Mesendoderm (in vitro differentiated cells): ENCODE data around the gene SLC6A1.

Experiments used
- DNase-seq: peaks from one replicate; pipeline ENCODE4 v3.0.0; 2013
- H2AK5ac ChIP-seq: 2 replicates; pipeline ENCODE4 v1.6.1; 2013; ENCODE audit warnings: low read length, inconsistent platforms
- H2BK120ac ChIP-seq: 2 replicates; pipeline ENCODE4 v1.6.1; 2013; ENCODE audit warnings: low read depth, mild to moderate bottlenecking, low read length, moderate library complexity, mixed read lengths
- H2BK15ac ChIP-seq: replicated peaks from 2 replicates; pipeline ENCODE4 v1.6.1; 2013; ENCODE audit warnings: low read depth, mild to moderate bottlenecking, moderate library complexity
- H2BK5ac ChIP-seq: 2 replicates; pipeline ENCODE4 v1.6.1; 2013; ENCODE audit warnings: low read length, inconsistent platforms
- H3K18ac ChIP-seq: 2 replicates; pipeline ENCODE4 v1.6.1; 2013; ENCODE audit warnings: mild to moderate bottlenecking, low read length, mixed read lengths
- H3K23ac ChIP-seq: one replicate; pipeline ENCODE4 v1.6.1; 2013; ENCODE audit warnings: low read length
- H3K27ac ChIP-seq: 2 replicates; pipeline ENCODE4 v1.5.1; 2013; ENCODE audit warnings: low read depth, mild to moderate bottlenecking, inconsistent platforms, low read length, moderate library complexity
- H3K27me3 ChIP-seq: 2 replicates; pipeline ENCODE4 v1.6.1; 2013; ENCODE audit warnings: low read length, control low read depth, mild to moderate bottlenecking, inconsistent platforms; ENCODE audit not compliant: insufficient read depth, poor library complexity
- H3K36me3 ChIP-seq: 2 replicates; pipeline ENCODE4 v1.6.1; 2013; ENCODE audit warnings: low read length, inconsistent platforms; ENCODE audit not compliant: control insufficient read depth, insufficient read depth
- H3K4ac ChIP-seq: one replicate; pipeline ENCODE4 v1.6.1; 2013; ENCODE audit warnings: low read depth, mild to moderate bottlenecking, low read length, moderate library complexity
- H3K4me1 ChIP-seq: 2 replicates; pipeline ENCODE4 v1.6.1; 2013; ENCODE audit warnings: low read depth, low read length, inconsistent platforms; ENCODE audit not compliant: control insufficient read depth
- H3K4me2 ChIP-seq: 2 replicates; pipeline ENCODE4 v1.6.1; 2013; ENCODE audit warnings: low read length
- H3K4me3 ChIP-seq: 2 replicates; pipeline ENCODE4 v1.5.1; 2013; ENCODE audit warnings: mild to moderate bottlenecking, low read length
- H3K56ac ChIP-seq: one replicate; pipeline ENCODE4 v1.6.1; 2013; ENCODE audit warnings: low read length
- H3K79me1 ChIP-seq: 2 replicates; pipeline ENCODE4 v1.6.1; 2013; ENCODE audit warnings: low read length, inconsistent platforms
- H3K79me2 ChIP-seq: 2 replicates; pipeline ENCODE4 v1.6.1; 2013; ENCODE audit warnings: mild to moderate bottlenecking, low read length; ENCODE audit not compliant: control insufficient read depth, insufficient read depth
- H3K9ac ChIP-seq: 2 replicates; pipeline ENCODE4 v1.6.1; 2013; ENCODE audit warnings: low read length, inconsistent platforms
- H4K5ac ChIP-seq: one replicate; pipeline ENCODE4 v1.6.1; 2013; ENCODE audit warnings: low read length
- H4K8ac ChIP-seq: one replicate; pipeline ENCODE4 v1.6.1; 2013; ENCODE audit warnings: low read depth, mild to moderate bottlenecking, control low read depth, low read length, moderate library complexity
- whole genome bisulfite sequencing: extraction: QIAGEN DNeasy Blood & Tissue Kit; methylation state at CpG from one replicate; pipeline ENCODE4 v1.1.7; 2013; ENCODE audit warnings: low lambda C conversion rate, missing lambda C conversion rate; ENCODE audit not compliant: insufficient coverage; ENCODE audit errors: extremely low coverage; 5-methylcytosine and 5-hydroxymethylcytosine counted together

Gene SLC6A1

DNA sequence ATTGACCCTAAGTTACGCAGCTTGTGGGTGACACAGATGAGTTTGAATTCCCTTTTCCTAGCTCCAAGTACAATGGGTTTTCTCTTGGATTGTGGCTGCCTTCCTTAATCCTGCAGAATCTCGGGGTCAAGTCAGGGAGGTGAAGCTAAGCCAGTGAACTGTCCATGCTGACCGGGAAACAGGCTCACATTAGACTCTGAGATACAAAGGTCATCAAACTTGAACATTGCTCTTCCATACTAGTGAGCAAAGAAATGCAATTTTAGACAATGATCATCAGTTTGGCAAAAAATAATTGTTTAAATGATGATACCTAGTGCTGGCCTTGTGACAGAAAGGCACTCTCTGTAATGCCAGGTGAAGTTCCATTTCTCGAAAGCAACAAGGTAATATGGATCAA, 31.6 kb downstream of the SLC6A1 start:
- H4K8ac ChIP-seq, result no peak overlapping the region

DNA sequence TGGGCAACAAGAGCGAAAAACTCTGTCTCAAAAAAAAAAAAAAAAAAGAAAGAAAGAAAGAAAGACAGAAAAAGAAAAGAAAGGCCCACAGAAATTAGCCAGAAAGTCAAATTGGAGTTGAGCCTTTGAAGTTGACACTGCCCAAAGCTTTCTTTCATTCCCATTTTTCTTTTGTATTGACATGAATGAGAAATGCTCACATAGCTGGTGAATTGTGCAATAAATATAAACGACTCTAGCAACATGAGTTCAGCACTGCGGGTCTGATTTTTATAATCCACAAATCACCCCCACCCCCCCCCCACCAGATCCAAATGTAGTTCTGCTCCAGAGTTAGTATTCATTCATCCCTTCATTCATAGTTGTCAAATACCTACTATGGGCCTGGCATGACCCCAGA, 37.4 kb downstream of the SLC6A1 start:
- Histone ChIP-seq H3K18ac (no peak overlapping the region), H3K56ac (no peak overlapping the region)

More for the DNA sequence above, 31.6 kb downstream of the SLC6A1 start:
- no peak overlapping the region for H2BK15ac ChIP-seq
- no CpG with 5 or more reads among the region's 4 CpGs for WGBS
- H3K79me2 ChIP-seq, result no peaks in the 10 kb centered on the region
- no peak overlapping the region for H2BK5ac ChIP-seq
- H3K4ac ChIP-seq, result no peak overlapping the region
- H3K4me2 ChIP-seq, result no peak overlapping the region
- no peak overlapping the region for H2BK120ac ChIP-seq
- H3K4me3 ChIP-seq, result no peak overlapping the region
- H3K23ac ChIP-seq, result no peak overlapping the region
- no peak overlapping the region for H3K9ac ChIP-seq
- no peak for DNase-seq
- H3K18ac ChIP-seq, result no peak overlapping the region
- no peak overlapping the region for H4K5ac ChIP-seq
- no peaks in the 10 kb centered on the region for H3K27me3 ChIP-seq
- no peaks in the 10 kb centered on the region for H3K36me3 ChIP-seq
- H3K56ac ChIP-seq, result no peak overlapping the region
- no peaks in the 10 kb centered on the region for H3K4me1 ChIP-seq
- H3K79me1 ChIP-seq, result no peaks in the 10 kb centered on the region
- no peak overlapping the region for H2AK5ac ChIP-seq
- H3K27ac ChIP-seq, result no peak overlapping the region

DNA sequence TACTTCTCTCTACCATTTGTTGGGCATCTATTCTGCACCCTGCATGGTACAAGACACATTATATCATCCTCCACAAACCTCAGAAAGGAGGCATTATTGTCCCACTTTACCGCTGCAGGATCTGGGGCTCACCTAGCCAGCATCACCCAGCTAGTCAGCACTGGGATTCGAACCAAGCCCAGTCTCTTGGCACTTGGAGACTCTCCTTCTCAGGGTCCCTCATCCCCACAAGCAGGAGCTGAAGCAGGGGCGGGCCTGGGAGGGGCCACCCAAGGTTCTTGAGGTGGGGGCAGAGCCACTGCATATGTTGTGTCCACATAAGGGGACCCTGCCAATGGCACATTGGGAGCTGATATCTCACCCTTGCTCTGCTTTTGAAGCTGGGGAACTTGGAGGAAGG, 41.3 kb downstream of the SLC6A1 start:
- WGBS, result no CpG with 5 or more reads among the region's 3 CpGs
- no peak overlapping the region for H4K5ac ChIP-seq

More for the DNA sequence above, 37.4 kb downstream of the SLC6A1 start:
- Histone ChIP-seq H3K4me3 (no peak overlapping the region), H3K27ac (no peak overlapping the region), H3K36me3 (no peaks in the 10 kb centered on the region), H2BK120ac (no peak overlapping the region), H2BK15ac (no peak overlapping the region), H3K27me3 (no peaks in the 10 kb centered on the region), H3K4ac (no peak overlapping the region), H2AK5ac (no peak overlapping the region), H4K5ac (no peak overlapping the region), H3K79me2 (no peaks in the 10 kb centered on the region), H3K4me1 (no peaks in the 10 kb centered on the region), H4K8ac (no peak overlapping the region), H3K23ac (no peak overlapping the region), H3K9ac (no peak overlapping the region), H3K4me2 (no peak overlapping the region), H2BK5ac (no peak overlapping the region), H3K79me1 (no peaks in the 10 kb centered on the region)
- no peak for DNase-seq
- WGBS, result no CpG with 5 or more reads among the region's 3 CpGs

DNA sequence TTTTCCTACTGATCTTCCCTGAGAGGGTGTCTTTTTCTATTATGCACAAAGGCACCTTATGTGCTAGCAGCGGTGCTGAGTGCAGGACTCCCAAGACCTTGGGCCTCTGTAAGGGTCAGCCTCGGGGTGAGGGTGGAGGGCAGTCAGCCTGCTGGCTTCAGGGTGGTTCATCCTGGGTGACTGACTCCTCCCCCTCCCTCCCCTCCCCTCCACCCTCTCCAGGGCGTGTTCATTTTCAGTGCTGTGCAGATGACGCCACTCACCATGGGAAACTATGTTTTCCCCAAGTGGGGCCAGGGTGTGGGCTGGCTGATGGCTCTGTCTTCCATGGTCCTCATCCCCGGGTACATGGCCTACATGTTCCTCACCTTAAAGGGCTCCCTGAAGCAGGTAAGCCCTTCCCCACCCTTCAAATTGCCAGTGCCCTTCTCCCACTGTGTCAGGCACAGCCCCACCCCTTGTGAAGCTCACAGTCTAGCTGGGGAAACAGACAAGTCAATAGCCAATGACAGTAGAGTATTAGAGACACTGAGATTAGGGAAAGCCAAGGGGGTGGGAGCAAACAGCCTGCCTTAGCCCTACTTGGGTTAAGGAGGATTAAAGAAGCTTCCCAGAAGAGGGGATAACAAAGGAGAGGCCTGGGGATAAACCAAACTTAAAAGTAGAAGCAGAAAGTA, 41.9 kb downstream of the SLC6A1 start:
- H3K23ac ChIP-seq, result no peak overlapping the region
- no peak overlapping the region for H3K9ac ChIP-seq
- H2AK5ac ChIP-seq, result no peak overlapping the region
- H3K36me3 ChIP-seq, result no peaks in the 10 kb centered on the region
- no peak overlapping the region for H3K4me2 ChIP-seq
- H4K5ac ChIP-seq, result no peak overlapping the region
- H3K18ac ChIP-seq, result no peak overlapping the region
- no peaks in the 10 kb centered on the region for H3K79me1 ChIP-seq
- no peak overlapping the region for H2BK5ac ChIP-seq
- H3K4ac ChIP-seq, result no peak overlapping the region
- DNase-seq, result no peak
- no peaks in the 10 kb centered on the region for H3K4me1 ChIP-seq
- no peaks in the 10 kb centered on the region for H3K79me2 ChIP-seq
- no peaks in the 10 kb centered on the region for H3K27me3 ChIP-seq
- no peak overlapping the region for H4K8ac ChIP-seq
- no peak overlapping the region for H3K56ac ChIP-seq
- H3K4me3 ChIP-seq, result no peak overlapping the region
- no peak overlapping the region for H2BK15ac ChIP-seq
- no peak overlapping the region for H3K27ac ChIP-seq
- no peak overlapping the region for H2BK120ac ChIP-seq
- WGBS, result no CpG with 5 or more reads among the region's 5 CpGs

More for the DNA sequence above, 41.3 kb downstream of the SLC6A1 start:
- Histone ChIP-seq H3K79me1 (no peaks in the 10 kb centered on the region), H3K18ac (no peak overlapping the region), H3K36me3 (no peaks in the 10 kb centered on the region), H3K4ac (no peak overlapping the region), H3K4me1 (no peaks in the 10 kb centered on the region), H3K27me3 (no peaks in the 10 kb centered on the region), H3K56ac (no peak overlapping the region), H3K4me3 (no peak overlapping the region), H2BK5ac (no peak overlapping the region), H3K9ac (no peak overlapping the region), H2AK5ac (no peak overlapping the region), H2BK120ac (no peak overlapping the region), H4K8ac (no peak overlapping the region), H3K79me2 (no peaks in the 10 kb centered on the region), H2BK15ac (no peak overlapping the region), H3K27ac (no peak overlapping the region), H3K23ac (no peak overlapping the region), H3K4me2 (no peak overlapping the region)
- no peak for DNase-seq

DNA sequence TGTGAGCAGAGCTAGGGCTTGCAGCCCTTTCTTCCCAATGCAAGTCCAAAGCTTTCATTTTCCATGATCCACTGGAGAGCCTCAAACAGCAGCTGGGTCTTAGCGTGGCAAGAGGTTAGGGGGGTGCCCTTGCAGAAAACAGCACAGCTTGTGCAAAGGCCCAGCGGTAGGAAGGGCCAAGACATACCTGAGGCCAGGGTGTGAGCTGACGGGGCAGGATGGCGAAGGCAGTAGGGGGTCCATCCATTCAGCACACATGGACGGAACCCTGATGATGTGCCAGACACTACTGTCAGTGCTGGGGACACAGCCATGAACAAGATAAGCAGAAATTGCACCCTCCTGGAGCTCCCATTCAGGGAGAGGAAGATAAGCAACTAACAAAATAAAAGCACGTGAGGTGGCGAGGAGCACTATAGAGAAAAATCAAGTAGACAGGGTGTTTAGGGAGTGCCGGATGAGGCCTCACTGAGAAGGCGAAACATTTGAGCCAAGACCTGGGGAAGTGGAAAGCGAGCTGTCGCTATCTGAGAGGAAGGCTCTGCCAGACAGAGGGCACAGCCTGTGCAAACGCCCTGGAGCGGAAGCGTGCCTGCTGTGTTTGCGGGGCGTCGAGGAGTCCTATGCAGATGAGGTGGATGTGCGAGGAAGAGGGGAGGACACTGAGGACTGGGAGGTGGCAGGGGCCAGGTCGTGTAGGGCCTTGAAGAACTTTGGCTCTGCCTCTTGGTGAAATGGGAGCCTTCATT, 43.4 kb downstream of the SLC6A1 start:
- Histone ChIP-seq H3K4me3 (no peak overlapping the region), H2AK5ac (no peak overlapping the region), H3K4me1 (no peaks in the 10 kb centered on the region), H3K9ac (no peak overlapping the region), H3K36me3 (no peaks in the 10 kb centered on the region), H3K18ac (no peak overlapping the region), H3K79me2 (no peaks in the 10 kb centered on the region), H4K8ac (no peak overlapping the region), H2BK5ac (no peak overlapping the region), H3K27ac (no peak overlapping the region), H3K27me3 (no peaks in the 10 kb centered on the region), H4K5ac (no peak overlapping the region), H3K23ac (no peak overlapping the region), H2BK15ac (no peak overlapping the region), H3K4ac (no peak overlapping the region), H3K4me2 (no peak overlapping the region), H3K56ac (no peak overlapping the region), H3K79me1 (no peaks in the 10 kb centered on the region), H2BK120ac (no peak overlapping the region)
- no peak for DNase-seq
- WGBS, result no CpG with 5 or more reads among the region's 19 CpGs
